BJ (cell line): ENCODE results near the gene ETV6. TPM values are rescaled to one million over a fixed set of nuclear protein-coding genes. Genes with fewer than 3 reads are reported as not detected.

Source experiments
- CTCF ChIA-PET: fragments of 350-600 bp; formaldehyde crosslinking; extraction: SDS; loops from one replicate; lab custom pipeline; 2021; ENCODE audit warnings: antibody characterized with exemption, inconsistent platforms; lab: Yijun Ruan, JAX
- POLR2A ChIA-PET: fragments of 300-600 bp; sonication (Branson Sonifier 250); formaldehyde crosslinking; extraction: SDS; loops from one replicate; lab custom pipeline; 2021; ENCODE audit warnings: antibody characterized with exemption; lab: Charles Lee
- DNase-seq: peaks from one replicate; pipeline ENCODE4 v3.0.0-alpha.2; 2011; ENCODE audit warnings: low read depth
- H3K27me3 ChIP-seq: 2 replicates; pipeline ENCODE4 v1.6.0; 2011; ENCODE audit warnings: low read length; ENCODE audit not compliant: control insufficient read depth, insufficient read depth
- H3K36me3 ChIP-seq: 2 replicates; pipeline ENCODE4 v1.5.1; 2011; ENCODE audit warnings: low read length; ENCODE audit not compliant: control insufficient read depth, insufficient read depth
- H3K4me3 ChIP-seq: 2 replicates; pipeline ENCODE4 v1.5.1; 2011; ENCODE audit warnings: low read depth, mild to moderate bottlenecking, control low read depth, low read length
- polyA plus RNA-seq: library from polyadenylated mRNA; depleted of rRNA; stranded (reverse); fragments of >200 nt; gene quantifications from 2 replicates; pipeline ENCODE4 v1.2.3, GENCODE V29; 2011
- TF ChIP-seq, protein P1 (sequence below): IDR thresholded peaks from 2 replicates; pipeline ENCODE4 v1.5.1; 2011; ENCODE audit warnings: low read depth, mild to moderate bottlenecking, control low read depth, inconsistent platforms, low read length, moderate library complexity; ENCODE audit not compliant: insufficient read depth

ETV6 gene
- polyA plus RNA-seq, 1 experiment = 10.7 TPM

GRCh38 chr12:11825278-11825677, 175.8 kb downstream of the ETV6 start:
- ChIA-PET POLR2A (no interaction called here), CTCF (interaction anchor here (0.6 kb wide), 1 partner anchor 574 kb away, joined by 3 read pairs; no protein-coding TSS in a partner anchor)
- H3K4me3 ChIP-seq = no peak overlapping the region
- TF ChIP-seq, protein P1, sequence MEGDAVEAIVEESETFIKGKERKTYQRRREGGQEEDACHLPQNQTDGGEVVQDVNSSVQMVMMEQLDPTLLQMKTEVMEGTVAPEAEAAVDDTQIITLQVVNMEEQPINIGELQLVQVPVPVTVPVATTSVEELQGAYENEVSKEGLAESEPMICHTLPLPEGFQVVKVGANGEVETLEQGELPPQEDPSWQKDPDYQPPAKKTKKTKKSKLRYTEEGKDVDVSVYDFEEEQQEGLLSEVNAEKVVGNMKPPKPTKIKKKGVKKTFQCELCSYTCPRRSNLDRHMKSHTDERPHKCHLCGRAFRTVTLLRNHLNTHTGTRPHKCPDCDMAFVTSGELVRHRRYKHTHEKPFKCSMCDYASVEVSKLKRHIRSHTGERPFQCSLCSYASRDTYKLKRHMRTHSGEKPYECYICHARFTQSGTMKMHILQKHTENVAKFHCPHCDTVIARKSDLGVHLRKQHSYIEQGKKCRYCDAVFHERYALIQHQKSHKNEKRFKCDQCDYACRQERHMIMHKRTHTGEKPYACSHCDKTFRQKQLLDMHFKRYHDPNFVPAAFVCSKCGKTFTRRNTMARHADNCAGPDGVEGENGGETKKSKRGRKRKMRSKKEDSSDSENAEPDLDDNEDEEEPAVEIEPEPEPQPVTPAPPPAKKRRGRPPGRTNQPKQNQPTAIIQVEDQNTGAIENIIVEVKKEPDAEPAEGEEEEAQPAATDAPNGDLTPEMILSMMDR = no peak
- H3K36me3 ChIP-seq = peaks cover 5% of the 10 kb centered on the region; the same call in 1 of the 2 replicates
- no peak for DNase-seq
- H3K27me3 ChIP-seq = no peaks in the 10 kb centered on the region

DNA sequence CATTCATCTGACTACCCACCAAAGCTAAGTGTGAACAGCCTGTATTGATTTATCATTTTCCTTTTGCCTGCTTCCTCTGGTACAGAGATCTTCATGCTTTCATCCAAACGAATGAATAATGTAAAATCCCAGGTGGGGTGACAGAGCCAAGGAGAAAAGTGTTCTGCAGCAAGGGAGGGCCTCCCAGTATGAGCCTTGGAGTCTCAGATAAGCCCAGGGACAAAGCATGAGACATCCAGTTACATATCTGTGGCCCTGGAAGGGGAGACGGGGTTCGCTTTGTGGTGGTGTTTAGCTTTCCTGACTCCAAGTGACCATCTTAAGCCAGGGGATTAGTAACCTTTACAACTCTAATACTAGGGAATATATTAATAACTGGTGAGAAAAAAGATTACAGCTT, 177.1 kb downstream of the ETV6 start:
- TF ChIP-seq, protein P1 = no peak
- H3K4me3 ChIP-seq = no peak overlapping the region
- POLR2A ChIA-PET = no interaction called here
- H3K36me3 ChIP-seq = peaks cover 5% of the 10 kb centered on the region; the same call in 1 of the 2 replicates
- no peaks in the 10 kb centered on the region for H3K27me3 ChIP-seq
- CTCF ChIA-PET = no interaction called here
- no peak for DNase-seq

GRCh38 chr12:11827091-11828061, 177.9 kb downstream of the ETV6 start:
- ChIA-PET CTCF (no interaction called here), POLR2A (no interaction called here)
- H3K27me3 ChIP-seq = no peaks in the 10 kb centered on the region
- no peak for DNase-seq
- TF ChIP-seq, protein P1 = no peak
- H3K4me3 ChIP-seq = no peak overlapping the region
- peaks cover 5% of the 10 kb centered on the region; the same call in 1 of the 2 replicates for H3K36me3 ChIP-seq

- POLR2A ChIA-PET = no interaction called here
- CTCF ChIA-PET = interaction anchor here (0.6 to 1.4 kb wide), 6 partner anchors 17 to 249 kb away, joined by 3 read pairs; no protein-coding TSS in a partner anchor
- H3K36me3 ChIP-seq = peaks cover 5% of the 10 kb centered on the region; the same call in 1 of the 2 replicates
Observed at GRCh38 chr12:11829764-11830194, 180.3 kb downstream of the ETV6 start.

More at GRCh38 chr12:11829764-11830194, 180.3 kb downstream of the ETV6 start:
- TF ChIP-seq, protein P1 = no peak
- DNase-seq = no peak
- Histone ChIP-seq H3K4me3 (no peak overlapping the region), H3K27me3 (no peaks in the 10 kb centered on the region)
